K562 (cell line): ENCODE data around the gene KCTD21. TPM values are rescaled to one million over a fixed set of nuclear protein-coding genes. Genes with fewer than 3 reads are reported as not detected.

Experiments
- ATAC-seq: fragments of 200-7000 bp; cut with Tn5 transposase; 3 replicates; pipeline ENCODE4 v1.9.1; 2020; ENCODE audit warnings: moderate library complexity
- BruUV-seq: library from RNA; stranded (reverse); fragments of 400-500 nt; replicated peaks from 2 replicates; lab custom pipeline; 2021; lab: Mats Ljungman, UMichigan
- CTCF ChIA-PET: fragments of 300-600 bp; formaldehyde crosslinking; extraction: SDS; loops from one replicate; lab custom pipeline; 2021; ENCODE audit warnings: low intra/inter-chr PET ratio; lab: Yijun Ruan, JAX
- POLR2A ChIA-PET: fragments of 300-600, 350-650 bp; sonication (Branson Sonifier 250); formaldehyde crosslinking; extraction: SDS; loops from one replicate; lab custom pipeline; 2021; ENCODE audit warnings: antibody characterized with exemption, inconsistent platforms; lab: Yijun Ruan, JAX
- DNase-seq, 4 experiments: peaks; one replicate each; pipeline versions ENCODE4 v3.0.0 to v3.0.0-alpha.2; 2011 to 2018; ENCODE audit warnings: low spot score in 3 of 4, mixed read lengths in 3 of 4; ENCODE audit errors: extremely low read depth in 1 of 4
- FAIRE-seq: peaks from 2 replicates; lab custom pipeline; 2011; peaks lifted over from hg19 to GRCh38; lab: Jason Lieb, UNC
- H2AFZ ChIP-seq: 2 replicates; pipeline ENCODE4 v1.6.0; 2011; ENCODE audit warnings: low read depth, low read length, control low read depth, inconsistent platforms
- H3K27ac ChIP-seq: fragments of 200-600 bp; 3 replicates; pipeline ENCODE4 v1.8.0; 2011; ENCODE audit warnings: low read depth, mild to moderate bottlenecking, control low read depth, inconsistent platforms, low read length, moderate library complexity, mixed read lengths; ENCODE audit errors: extremely low read depth
- H3K27me3 ChIP-seq, 2 experiments: fragments of 300-600 bp in 1 of 2; 2 replicates in 1 of 2; 3 replicates in 1 of 2; pipeline versions ENCODE4 v1.6.0 to v1.8.0; 2011; ENCODE audit warnings: inconsistent platforms in 2 of 2, low read length in 2 of 2, mild to moderate bottlenecking in 1 of 2, mixed read lengths in 1 of 2, moderate library complexity in 1 of 2; ENCODE audit not compliant: control insufficient read depth in 2 of 2, insufficient read depth in 2 of 2
- H3K36me3 ChIP-seq: fragments of 300-600 bp; 3 replicates; pipeline ENCODE4 v1.8.0; 2011; ENCODE audit warnings: mild to moderate bottlenecking, low read length, inconsistent platforms; ENCODE audit not compliant: control insufficient read depth, insufficient read depth
- H3K4me1 ChIP-seq, 2 experiments: fragments of 200-600 bp in 1 of 2; replicated peaks in 1 of 2; 2 replicates in 1 of 2; 3 replicates in 1 of 2; pipeline versions ENCODE4 v1.5.1 to v1.8.0; 2011; ENCODE audit warnings: inconsistent platforms in 2 of 2, low read length in 2 of 2, mild to moderate bottlenecking in 1 of 2, mixed read lengths in 1 of 2, moderate library complexity in 1 of 2; ENCODE audit not compliant: control insufficient read depth in 2 of 2, insufficient read depth in 2 of 2
- H3K4me2 ChIP-seq: 2 replicates; pipeline ENCODE4 v1.6.1; 2011; ENCODE audit warnings: low read length, control low read depth, inconsistent platforms, mixed read lengths; ENCODE audit not compliant: insufficient read depth
- H3K4me3 ChIP-seq: fragments of 200-600 bp; sonication (generic), shearing (Covaris generic); 2 replicates; pipeline ENCODE4 v1.5.1; 2016; ENCODE audit warnings: control low read depth, inconsistent platforms
- H3K79me2 ChIP-seq: fragments of 200-600 bp; 3 replicates; pipeline ENCODE4 v1.8.0; 2011; ENCODE audit warnings: low read length, inconsistent platforms; ENCODE audit not compliant: control insufficient read depth, insufficient read depth
- H3K9ac ChIP-seq, 2 experiments: 2 replicates each; pipeline versions ENCODE4 v1.6.0 to v1.6.1; 2011; ENCODE audit warnings: low read depth in 2 of 2, low read length in 2 of 2, control low read depth in 1 of 2, inconsistent platforms in 1 of 2, mild to moderate bottlenecking in 1 of 2, mixed read lengths in 1 of 2; ENCODE audit not compliant: insufficient read depth in 1 of 2
- H3K9me1 ChIP-seq: one replicate; pipeline ENCODE4 v1.6.0; 2011; ENCODE audit warnings: inconsistent platforms, mild to moderate bottlenecking, low read length, moderate library complexity; ENCODE audit not compliant: control insufficient read depth, insufficient read depth
- H3K9me3 ChIP-seq: replicated peaks from 2 replicates; pipeline ENCODE4 v1.5.1; 2011; ENCODE audit warnings: low read depth, low read length, inconsistent platforms; ENCODE audit not compliant: control insufficient read depth, insufficient read depth
- H4K20me1 ChIP-seq: replicated peaks from 2 replicates; pipeline ENCODE4 v1.6.1; 2011; ENCODE audit warnings: low read length, inconsistent platforms, mixed read lengths; ENCODE audit not compliant: control insufficient read depth, insufficient read depth
- ATF7 ChIP-seq: fragments of 450-650 bp; IDR thresholded peaks from 2 replicates; pipeline ENCODE4 v1.7.1; 2014; ENCODE audit warnings: mild to moderate bottlenecking, moderate library complexity
- BCOR ChIP-seq: fragments of 450-650 bp; IDR thresholded peaks from 2 replicates; pipeline ENCODE4 v1.6.1; 2016
- ELF1 ChIP-seq: fragments of 200-800 bp; sonication (Bioruptor generic); IDR thresholded peaks from 2 replicates; pipeline ENCODE4 v1.6.1; 2016; ENCODE audit warnings: missing genetic modification characterization, missing compliant biosample characterization
- JUND ChIP-seq, 2 experiments: IDR thresholded peaks; 2 replicates in 1 of 2; 3 replicates in 1 of 2; pipeline ENCODE4 v1.6.1; 2011; ENCODE audit warnings: borderline replicate concordance in 2 of 2, low read depth in 2 of 2, low read length in 2 of 2, improper control_type of control experiment in 1 of 2, missing biosample characterization in 1 of 2, missing genetic modification characterization in 1 of 2, missing genetic modification reagents in 1 of 2
- KDM1A ChIP-seq, 2 experiments: fragments of 450-650 bp; IDR thresholded peaks; 2 replicates each; pipeline ENCODE4 v1.6.1; 2016; ENCODE audit warnings: mild to moderate bottlenecking in 2 of 2
- MXI1 ChIP-seq: IDR thresholded peaks from 2 replicates; pipeline ENCODE4 v1.6.1; 2011; ENCODE audit warnings: low read depth, mild to moderate bottlenecking, improper control_type of control experiment, low read length
- NCOA1 ChIP-seq: fragments of 450-650 bp; IDR thresholded peaks from 2 replicates; pipeline ENCODE4 v1.6.1; 2016; ENCODE audit warnings: low read depth
- NFIC ChIP-seq: fragments of 450-650 bp; IDR thresholded peaks from 2 replicates; pipeline ENCODE4 v1.6.1; 2017; ENCODE audit warnings: mild to moderate bottlenecking, inconsistent platforms
- PRPF4 ChIP-seq: fragments of 200-400 bp; formaldehyde crosslinking; IDR thresholded peaks from one replicate; pipeline ENCODE4 v1.6.1; 2017; ENCODE audit warnings: low read length, low read depth, mild to moderate bottlenecking; ENCODE audit not compliant: insufficient read depth, poor library complexity, severe bottlenecking
- PTBP1 ChIP-seq: fragments of 200-400 bp; formaldehyde crosslinking; IDR thresholded peaks from 2 replicates; pipeline ENCODE4 v1.6.1; 2017; ENCODE audit warnings: low read depth, low read length
- RBM25 ChIP-seq: fragments of 200-400 bp; formaldehyde crosslinking; IDR thresholded peaks from 2 replicates; pipeline ENCODE4 v1.6.1; 2018; ENCODE audit warnings: low read length, low read depth, moderate library complexity; ENCODE audit not compliant: severe bottlenecking
- RCOR1 ChIP-seq, 2 experiments: IDR thresholded peaks; 2 replicates each; pipeline ENCODE4 v1.6.1; 2012; ENCODE audit warnings: low read depth in 2 of 2, low read length in 2 of 2, borderline replicate concordance in 1 of 2, improper control_type of control experiment in 1 of 2
- SMAD4 ChIP-seq: fragments of 250-450 bp; sonication (Bioruptor Pico); conservative IDR thresholded peaks from 2 replicates; pipeline ENCODE4 v1.8.0; 2021; ENCODE audit warnings: inconsistent platforms, mild to moderate bottlenecking, moderate library complexity
- ZC3H4 ChIP-seq: sonication (generic); formaldehyde crosslinking; IDR thresholded peaks from 2 replicates; pipeline ENCODE4 v1.9.0; 2021; ENCODE audit warnings: missing genetic modification reagents, borderline replicate concordance
- ZNF133 ChIP-seq: fragments of 250-450 bp; sonication (Bioruptor Pico); IDR thresholded peaks from 2 replicates; pipeline ENCODE4 v1.4.0; 2020; ENCODE audit warnings: mild to moderate bottlenecking
- WGBS: fragments of 100-300 bp; shearing (Covaris generic); methylation state at CpG from one replicate; pipeline ENCODE4 v1.1.6; 2016; ENCODE audit warnings: low coverage, mixed read lengths; ENCODE audit not compliant: insufficient coverage; ENCODE audit errors: missing lambda C conversion rate; 5-methylcytosine and 5-hydroxymethylcytosine counted together
- in situ Hi-C: fragments of 300-500 bp; cut with MboI; formaldehyde crosslinking; loops from 4 replicates; pipeline ENCODE4 v1.15.0; 2018; ENCODE audit warnings: inconsistent platforms, mixed read lengths
- intact Hi-C: fragments of 100-400 bp; cut with micrococcal nuclease; formaldehyde crosslinking; loops from 2 replicates; pipeline ENCODE4 v1.14.2; 2022
- polyA plus RNA-seq, 8 experiments: library from polyadenylated mRNA; depleted of rRNA in 4 of 8; stranded (reverse) in 5 of 8; unstranded in 3 of 8; fragments of >200 nt; fragmentation: Nextera tagmentation in 2 of 8; fragmentation: Illumina TruSeq in 1 of 8; extraction: Ambion mirVana in 2 of 8; extraction: Trizol in 1 of 8; gene quantifications; 2 replicates each; pipeline versions ENCODE4 v1.2.1 to v1.2.3, GENCODE V29; 2011 to 2014; ENCODE audit warnings: inconsistent platforms in 1 of 8, missing spikeins in 1 of 8
- total RNA-seq, 7 experiments: library from RNA; depleted of rRNA in 6 of 7; stranded (reverse); fragments of >200 nt in 6 of 7; fragmentation: Illumina TruSeq in 2 of 7; extraction: Trizol in 2 of 7; gene quantifications; 2 replicates each; pipeline versions ENCODE4 v1.2.1 to v1.2.3, GENCODE V29; 2011 to 2021; ENCODE audit warnings: low replicate concordance in 1 of 7
- TF ChIP-seq, protein P1 (sequence below): fragments of 450-650 bp; formaldehyde crosslinking; IDR thresholded peaks from 2 replicates; pipeline ENCODE4 v1.4.0; 2022; ENCODE audit warnings: missing genetic modification characterization
- TF ChIP-seq, protein P2 (sequence below): fragments of 250-450 bp; sonication (Bioruptor Pico); IDR thresholded peaks from 2 replicates; pipeline ENCODE4 v1.4.0; 2020; ENCODE audit warnings: mild to moderate bottlenecking, moderate library complexity
- TF ChIP-seq, protein P3 (sequence below): sonication (generic); formaldehyde crosslinking; IDR thresholded peaks from 2 replicates; pipeline ENCODE4 v1.8.1; 2023; ENCODE audit warnings: mild to moderate bottlenecking, missing genetic modification reagents

The KCTD21 gene
- total and polyA plus RNA-seq, 9 of the 15 experiments (the other 6 are each of a cell fraction or from before 2014, with no cell fraction given): 0.34 to 5.4 (median 1.9) TPM

DNA sequence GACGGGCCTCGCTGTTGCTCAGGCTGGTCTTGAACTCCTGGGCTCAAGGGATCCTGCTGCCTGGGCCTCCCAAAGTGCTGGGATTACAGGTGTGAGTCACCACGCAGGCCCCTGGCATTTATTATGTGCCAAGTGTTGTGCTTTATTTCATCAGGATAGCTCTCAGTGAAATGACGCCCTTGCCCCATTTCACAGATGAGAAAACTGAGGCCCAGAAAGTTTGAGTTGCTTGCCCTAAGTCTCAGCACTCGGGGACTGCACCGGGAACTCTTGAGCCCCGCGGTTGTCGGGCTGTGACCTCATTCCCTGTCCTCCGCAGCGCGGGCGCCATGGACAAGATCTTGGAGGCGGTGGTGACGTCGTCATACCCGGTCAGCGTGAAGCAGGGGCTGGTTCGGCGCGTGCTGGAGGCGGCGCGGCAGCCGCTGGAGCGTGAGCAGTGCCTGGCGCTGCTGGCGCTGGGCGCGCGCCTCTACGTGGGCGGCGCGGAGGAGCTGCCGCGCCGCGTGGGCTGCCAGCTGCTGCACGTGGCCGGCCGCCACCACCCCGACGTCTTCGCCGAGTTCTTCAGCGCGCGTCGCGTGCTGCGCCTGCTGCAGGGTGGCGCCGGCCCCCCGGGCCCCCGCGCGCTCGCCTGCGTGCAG, 7.6 kb upstream of the KCTD21 start:
- intact Hi-C loops (no loop called here), in situ Hi-C loops (no loop called here)
- 86% methylated on average over 23 of the region's 60 CpGs for WGBS
- no peak for DNase-seq
- H3K27ac ChIP-seq: no peak overlapping the region
- FAIRE-seq: no peak
- no peaks in the 10 kb centered on the region for H3K9me3 ChIP-seq
- peaks cover 4% of the 10 kb centered on the region; the same call in 1 of the 3 replicates for H3K36me3 ChIP-seq
- no peaks in the 10 kb centered on the region for H3K27me3 ChIP-seq
- no peaks in the 10 kb centered on the region; the same call in 2 of the 3 replicates for H3K79me2 ChIP-seq
- no peak overlapping the region for H3K9ac ChIP-seq
- H3K9me1 ChIP-seq: no peaks in the 10 kb centered on the region
- POLR2A ChIA-PET: no interaction called here
- no TSS peak for BruUV-seq
- no peak overlapping the region for H3K4me3 ChIP-seq
- H3K4me2 ChIP-seq: no peak overlapping the region
- CTCF ChIA-PET: no interaction called here
- ATAC-seq: no peak
- H4K20me1 ChIP-seq: 0 out of 2 replicates have a peak, but pooled peaks cover 6% of the 10 kb centered on the region
- no peak overlapping the region for H2AFZ ChIP-seq
- peaks cover 18 to 31% of the 10 kb centered on the region in 2 experiments for H3K4me1 ChIP-seq
- TF ChIP-seq PRPF4 (no peak), KDM1A (IDR thresholded peaks at IDR 0.05) (peak; percentile 25 to 56; a peak in 1 of 4 replicates), JUND (IDR thresholded peaks at IDR 0.05; ENCODE audit: borderline replicate concordance, low read depth, low read length) (no peak), JUND (tag; IDR thresholded peaks at IDR 0.05; ENCODE audit: borderline replicate concordance, low read depth, low read length) (no peak), ELF1 (no peak), BCOR (peak; percentile 83), ATF7 (no peak), MXI1 (no peak), SMAD4 (CRISPR knock-in tag) (no peak), NFIC (no peak), PTBP1 (0 out of 2 replicates have a peak, but pooled peaks have one; percentile 48), ZC3H4 (no peak), ZNF133 (CRISPR knock-in tag) (no peak), NCOA1 (no peak), RBM25 (peak; percentile 68), RCOR1 (IDR thresholded peaks at IDR 0.05; ENCODE audit: borderline replicate concordance in 1 of 2, low read depth in 2 of 2, low read length in 2 of 2) (peak in 1 of 2 experiments; percentile 49; a peak in 1 of 4 replicates)
- TF ChIP-seq, protein P1, sequence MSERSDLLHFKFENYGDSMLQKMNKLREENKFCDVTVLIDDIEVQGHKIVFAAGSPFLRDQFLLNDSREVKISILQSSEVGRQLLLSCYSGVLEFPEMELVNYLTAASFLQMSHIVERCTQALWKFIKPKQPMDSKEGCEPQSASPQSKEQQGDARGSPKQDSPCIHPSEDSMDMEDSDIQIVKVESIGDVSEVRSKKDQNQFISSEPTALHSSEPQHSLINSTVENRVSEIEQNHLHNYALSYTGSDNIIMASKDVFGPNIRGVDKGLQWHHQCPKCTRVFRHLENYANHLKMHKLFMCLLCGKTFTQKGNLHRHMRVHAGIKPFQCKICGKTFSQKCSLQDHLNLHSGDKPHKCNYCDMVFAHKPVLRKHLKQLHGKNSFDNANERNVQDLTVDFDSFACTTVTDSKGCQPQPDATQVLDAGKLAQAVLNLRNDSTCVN (CRISPR knock-in tag): no peak
- TF ChIP-seq, protein P2, sequence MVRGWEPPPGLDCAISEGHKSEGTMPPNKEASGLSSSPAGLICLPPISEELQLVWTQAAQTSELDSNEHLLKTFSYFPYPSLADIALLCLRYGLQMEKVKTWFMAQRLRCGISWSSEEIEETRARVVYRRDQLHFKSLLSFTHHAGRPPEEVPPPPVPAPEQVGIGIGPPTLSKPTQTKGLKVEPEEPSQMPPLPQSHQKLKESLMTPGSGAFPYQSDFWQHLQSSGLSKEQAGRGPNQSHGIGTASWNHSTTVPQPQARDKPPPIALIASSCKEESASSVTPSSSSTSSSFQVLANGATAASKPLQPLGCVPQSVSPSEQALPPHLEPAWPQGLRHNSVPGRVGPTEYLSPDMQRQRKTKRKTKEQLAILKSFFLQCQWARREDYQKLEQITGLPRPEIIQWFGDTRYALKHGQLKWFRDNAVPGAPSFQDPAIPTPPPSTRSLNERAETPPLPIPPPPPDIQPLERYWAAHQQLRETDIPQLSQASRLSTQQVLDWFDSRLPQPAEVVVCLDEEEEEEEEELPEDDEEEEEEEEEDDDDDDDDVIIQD: no peak
- TF ChIP-seq, protein P3, sequence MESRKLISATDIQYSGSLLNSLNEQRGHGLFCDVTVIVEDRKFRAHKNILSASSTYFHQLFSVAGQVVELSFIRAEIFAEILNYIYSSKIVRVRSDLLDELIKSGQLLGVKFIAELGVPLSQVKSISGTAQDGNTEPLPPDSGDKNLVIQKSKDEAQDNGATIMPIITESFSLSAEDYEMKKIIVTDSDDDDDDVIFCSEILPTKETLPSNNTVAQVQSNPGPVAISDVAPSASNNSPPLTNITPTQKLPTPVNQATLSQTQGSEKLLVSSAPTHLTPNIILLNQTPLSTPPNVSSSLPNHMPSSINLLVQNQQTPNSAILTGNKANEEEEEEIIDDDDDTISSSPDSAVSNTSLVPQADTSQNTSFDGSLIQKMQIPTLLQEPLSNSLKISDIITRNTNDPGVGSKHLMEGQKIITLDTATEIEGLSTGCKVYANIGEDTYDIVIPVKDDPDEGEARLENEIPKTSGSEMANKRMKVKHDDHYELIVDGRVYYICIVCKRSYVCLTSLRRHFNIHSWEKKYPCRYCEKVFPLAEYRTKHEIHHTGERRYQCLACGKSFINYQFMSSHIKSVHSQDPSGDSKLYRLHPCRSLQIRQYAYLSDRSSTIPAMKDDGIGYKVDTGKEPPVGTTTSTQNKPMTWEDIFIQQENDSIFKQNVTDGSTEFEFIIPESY (CRISPR knock-in tag): peak; percentile 81
